HL-60 (cell line): ENCODE data around the gene CCDC57.

Source experiments
- DNase-seq, 2 experiments: peaks; one replicate each; pipeline ENCODE4 v3.0.0-alpha.2; 2010 to 2020; ENCODE audit warnings: low read depth in 1 of 2, low spot score in 1 of 2
- H3K27ac ChIP-seq: fragments of 250-450 bp; sonication (Bioruptor Pico); replicated peaks from 2 replicates; pipeline ENCODE4 v1.5.1; 2020; ENCODE audit warnings: mild to moderate bottlenecking, moderate library complexity
- H3K27me3 ChIP-seq: fragments of 250-450 bp; sonication (Bioruptor Pico); 2 replicates; pipeline ENCODE4 v1.5.1; 2021; ENCODE audit warnings: mild to moderate bottlenecking, moderate library complexity; ENCODE audit not compliant: insufficient read depth, poor library complexity, severe bottlenecking
- H3K4me3 ChIP-seq: replicated peaks from 2 replicates; pipeline ENCODE4 v1.5.1; 2011; ENCODE audit warnings: mild to moderate bottlenecking, control low read depth, low read length; ENCODE audit not compliant: insufficient read depth
- CTCF ChIP-seq: IDR thresholded peaks from one replicate; pipeline ENCODE4 v1.5.1; 2011; ENCODE audit warnings: low read length, control low read depth, inconsistent platforms; ENCODE audit not compliant: insufficient read depth
- GABPA ChIP-seq: IDR thresholded peaks from 2 replicates; pipeline ENCODE4 v1.6.1; 2012; ENCODE audit warnings: low read depth
- POLR2AphosphoS5 ChIP-seq: IDR thresholded peaks from 2 replicates; pipeline ENCODE4 v1.6.1; 2012; ENCODE audit warnings: low read depth
- REST ChIP-seq: IDR thresholded peaks from 2 replicates; pipeline ENCODE4 v1.6.1; 2012; ENCODE audit warnings: low read depth; ENCODE audit not compliant: insufficient replicate concordance
- SPI1 ChIP-seq: IDR thresholded peaks from 2 replicates; pipeline ENCODE4 v1.6.1; 2012; ENCODE audit warnings: low read depth, mild to moderate bottlenecking, borderline replicate concordance

Gene CCDC57

GRCh38 chr17:82118168-82118814 is 94.4 kb downstream of the CCDC57 start:
- TF ChIP-seq REST (no peak), GABPA (no peak), SPI1 (no peak), CTCF (no peak), POLR2AphosphoS5 (no peak)
- no peak overlapping the region for H3K27ac ChIP-seq
- no peaks in the 10 kb centered on the region for H3K27me3 ChIP-seq
- H3K4me3 ChIP-seq = no peak overlapping the region
- DNase-seq = no peak

- no peak overlapping the region for H3K27ac ChIP-seq
- DNase-seq = no peak
- no peak for TF ChIP-seq GABPA
- no peak for TF ChIP-seq REST
- TF ChIP-seq POLR2AphosphoS5 = no peak
- no peak for TF ChIP-seq SPI1
- no peak for TF ChIP-seq CTCF
- no peaks in the 10 kb centered on the region for H3K27me3 ChIP-seq
- H3K4me3 ChIP-seq = no peak overlapping the region
Measured at GRCh38 chr17:82117139-82118090, 95.2 kb downstream of the CCDC57 start.

GRCh38 chr17:82116246-82116645 is 96.4 kb downstream of the CCDC57 start:
- no peak overlapping the region for H3K27ac ChIP-seq
- H3K27me3 ChIP-seq = no peaks in the 10 kb centered on the region
- no peak for DNase-seq
- TF ChIP-seq GABPA = no peak
- no peak for TF ChIP-seq REST
- no peak for TF ChIP-seq CTCF
- TF ChIP-seq POLR2AphosphoS5 = no peak
- H3K4me3 ChIP-seq = no peak overlapping the region
